ENCODE results near the gene CALHM2.

The CALHM2 gene

DNA sequence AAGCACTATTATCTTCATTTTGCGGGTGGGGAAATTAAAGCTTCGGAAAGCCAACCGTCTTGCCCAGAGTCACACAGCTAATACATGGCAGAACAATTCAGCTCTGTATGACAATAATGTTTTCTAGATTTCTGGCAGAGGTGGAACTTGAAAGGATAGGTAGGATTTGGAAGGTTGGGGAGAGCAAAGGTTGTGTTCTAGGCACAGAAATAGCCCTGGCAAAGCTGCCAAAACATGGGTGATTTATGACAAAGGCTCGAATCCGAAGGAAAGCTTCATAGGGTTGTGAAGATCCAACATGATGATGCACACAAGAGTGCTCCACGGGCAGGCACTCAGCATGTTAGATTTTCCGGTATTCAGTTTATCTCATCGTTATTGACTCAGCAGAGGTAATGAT lies 36.6 kb downstream of the CALHM2 start:
- DNase-seq = no peak

DNA sequence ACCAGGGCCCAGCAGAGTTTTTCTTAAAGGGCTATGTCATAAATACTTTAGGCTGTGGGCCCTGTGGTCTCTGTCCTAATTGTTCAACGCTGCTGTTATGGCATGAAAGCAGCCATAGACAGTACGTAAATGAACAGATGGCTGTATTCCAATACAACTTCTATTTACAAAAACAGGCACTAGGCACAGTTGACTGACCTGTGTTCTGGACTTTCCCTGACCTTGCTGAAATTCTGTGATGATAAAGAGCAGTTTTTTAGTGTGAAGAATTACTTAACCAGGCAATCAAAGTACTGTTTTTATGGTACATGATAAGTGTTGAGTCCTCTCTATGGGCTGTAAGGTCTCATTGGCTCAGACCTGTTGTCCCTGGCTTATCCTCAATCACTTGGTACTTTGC lies 38.6 kb downstream of the CALHM2 start:
- DNase-seq = no peak

DNA sequence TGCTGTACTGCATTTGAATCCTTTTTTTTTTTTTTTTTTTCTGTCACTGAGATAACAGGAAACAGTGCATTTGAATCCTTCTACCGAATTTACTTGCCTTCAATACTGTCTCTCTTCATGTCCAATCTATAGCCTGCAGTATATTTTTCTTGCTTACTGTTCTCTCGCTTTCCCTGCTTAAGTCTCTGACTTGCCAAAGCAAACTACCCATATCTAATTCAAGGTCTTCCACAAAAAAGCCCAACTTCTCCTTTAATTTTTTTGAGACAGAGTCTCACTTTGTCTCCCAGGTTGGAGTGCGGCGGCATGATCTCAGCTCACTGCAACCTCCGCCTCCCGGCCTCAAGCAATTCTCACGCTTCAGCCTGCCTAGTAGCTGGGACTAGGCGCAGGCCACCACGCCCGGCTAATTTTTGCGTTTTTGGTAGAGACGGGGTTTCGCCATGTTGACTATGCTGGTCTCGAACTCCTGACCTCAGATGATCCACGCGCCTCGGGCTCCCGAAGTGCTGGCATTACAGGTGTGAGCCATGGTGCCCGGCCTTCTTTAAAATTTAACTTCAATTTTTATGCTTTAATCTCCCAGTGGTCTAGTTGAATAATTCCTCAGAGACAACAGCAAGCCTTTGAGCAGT lies 54.9 kb downstream of the CALHM2 start:
- no peak for DNase-seq

DNA sequence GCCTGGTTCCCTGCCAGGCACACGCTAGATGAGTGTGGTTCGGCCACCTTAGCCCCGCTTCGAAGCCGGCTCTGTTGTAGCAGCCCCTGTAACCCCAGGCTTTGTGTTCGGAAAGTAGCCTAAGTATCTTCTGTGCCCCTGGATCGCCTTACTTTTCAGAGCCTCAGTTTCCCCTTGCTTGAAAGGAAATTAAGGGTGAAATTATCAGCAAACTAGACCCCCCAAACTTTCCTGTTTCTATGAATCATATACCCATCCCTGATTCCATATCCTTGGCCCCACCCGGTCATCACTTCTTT lies 55.4 kb downstream of the CALHM2 start:
- DNase-seq = no peak
